Midbrain (tissue), 1 donor: ENCODE measurements around the gene TMEM44.
"Not testable (repeated sequence)": the region's sequence is repeated elsewhere in the genome, so short reads cannot be mapped to it uniquely, and the experiment has no call there.

ENCODE experiments used
- DNase-seq: peaks from one replicate; lab custom pipeline; 2025; lab: John Stamatoyannopoulos, UW

Gene TMEM44

DNA sequence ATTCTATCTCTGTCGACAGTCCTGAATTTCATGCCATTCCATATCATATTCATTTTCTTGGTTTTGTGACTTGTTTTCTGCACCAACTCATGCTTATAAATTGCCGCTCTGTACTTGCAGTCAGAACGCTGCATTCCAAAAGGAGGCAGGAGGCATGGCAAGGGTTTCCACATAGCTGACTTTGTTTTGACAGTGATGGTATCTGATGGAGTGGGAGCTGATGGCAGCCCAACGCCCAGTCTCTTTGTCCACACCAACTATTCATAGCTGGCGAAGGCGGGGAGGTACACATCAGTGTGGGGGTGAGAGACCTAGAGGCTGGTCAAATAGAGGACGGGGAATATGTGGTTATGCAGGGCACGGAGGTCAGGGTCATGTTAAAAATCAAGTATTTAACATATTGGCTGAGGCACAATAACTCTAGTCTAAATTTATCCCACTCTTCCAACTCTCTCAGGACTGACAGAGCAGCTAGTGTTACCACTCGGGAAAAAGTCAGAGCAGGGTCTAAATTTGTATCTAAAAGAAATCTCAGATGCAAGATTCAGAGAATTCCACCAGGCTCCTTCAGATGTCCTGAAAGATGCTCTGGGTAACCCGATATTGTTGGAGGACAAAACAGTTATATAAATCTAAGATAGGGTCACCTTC lies 78.6 kb downstream of the TMEM44 start:
- DNase-seq, result no peak

DNA sequence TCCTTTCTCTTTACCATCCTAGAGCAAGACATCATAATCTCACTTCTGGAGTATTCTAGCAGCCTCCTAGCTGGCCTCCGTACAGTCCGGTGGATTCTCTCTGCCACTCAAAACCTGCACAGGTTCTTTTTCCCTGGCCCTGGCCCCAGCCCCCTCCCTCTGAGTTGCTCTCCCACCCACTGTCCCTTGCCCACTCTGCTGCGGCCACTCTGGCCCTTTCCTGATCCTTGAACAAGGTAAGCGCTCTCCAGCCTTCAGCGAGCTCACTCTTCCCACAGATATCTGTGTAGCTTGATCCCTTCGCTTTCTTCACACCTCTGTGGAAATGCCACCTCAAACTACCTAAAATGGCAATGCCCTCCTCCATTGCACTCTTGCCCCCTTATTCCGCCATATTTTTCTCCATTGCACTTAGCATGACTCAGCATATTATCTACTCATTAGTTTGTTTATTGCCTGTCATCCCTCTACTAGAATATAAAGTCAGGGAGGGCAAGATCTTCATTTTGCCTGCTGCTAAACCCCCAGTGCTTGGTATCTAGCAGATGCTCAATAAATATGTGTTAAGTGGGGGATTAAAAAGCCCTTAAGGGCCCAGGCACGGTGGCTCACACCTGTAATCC lies 80.8 kb downstream of the TMEM44 start:
- DNase-seq, result no peak

DNA sequence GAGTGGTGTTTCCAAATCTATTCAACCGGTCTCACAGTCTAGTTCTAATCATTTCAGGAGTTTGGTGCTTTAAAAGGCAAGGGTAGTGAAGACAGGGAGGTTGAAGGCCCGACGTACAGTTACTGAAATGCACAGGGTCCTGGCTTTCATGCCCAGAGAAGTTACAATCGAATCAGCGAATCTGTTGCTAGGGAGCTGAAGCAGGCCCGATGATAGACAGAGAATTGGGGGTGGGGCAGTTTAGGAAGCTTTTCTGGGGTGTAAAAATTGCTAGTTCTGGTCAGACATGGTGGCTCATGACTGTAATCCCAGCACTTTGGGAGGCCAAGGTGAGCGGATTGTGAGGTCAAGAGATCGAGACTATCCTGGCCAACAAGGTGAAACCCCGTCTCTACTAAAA lies 83.4 kb downstream of the TMEM44 start:
- DNase-seq, result no peak

DNA sequence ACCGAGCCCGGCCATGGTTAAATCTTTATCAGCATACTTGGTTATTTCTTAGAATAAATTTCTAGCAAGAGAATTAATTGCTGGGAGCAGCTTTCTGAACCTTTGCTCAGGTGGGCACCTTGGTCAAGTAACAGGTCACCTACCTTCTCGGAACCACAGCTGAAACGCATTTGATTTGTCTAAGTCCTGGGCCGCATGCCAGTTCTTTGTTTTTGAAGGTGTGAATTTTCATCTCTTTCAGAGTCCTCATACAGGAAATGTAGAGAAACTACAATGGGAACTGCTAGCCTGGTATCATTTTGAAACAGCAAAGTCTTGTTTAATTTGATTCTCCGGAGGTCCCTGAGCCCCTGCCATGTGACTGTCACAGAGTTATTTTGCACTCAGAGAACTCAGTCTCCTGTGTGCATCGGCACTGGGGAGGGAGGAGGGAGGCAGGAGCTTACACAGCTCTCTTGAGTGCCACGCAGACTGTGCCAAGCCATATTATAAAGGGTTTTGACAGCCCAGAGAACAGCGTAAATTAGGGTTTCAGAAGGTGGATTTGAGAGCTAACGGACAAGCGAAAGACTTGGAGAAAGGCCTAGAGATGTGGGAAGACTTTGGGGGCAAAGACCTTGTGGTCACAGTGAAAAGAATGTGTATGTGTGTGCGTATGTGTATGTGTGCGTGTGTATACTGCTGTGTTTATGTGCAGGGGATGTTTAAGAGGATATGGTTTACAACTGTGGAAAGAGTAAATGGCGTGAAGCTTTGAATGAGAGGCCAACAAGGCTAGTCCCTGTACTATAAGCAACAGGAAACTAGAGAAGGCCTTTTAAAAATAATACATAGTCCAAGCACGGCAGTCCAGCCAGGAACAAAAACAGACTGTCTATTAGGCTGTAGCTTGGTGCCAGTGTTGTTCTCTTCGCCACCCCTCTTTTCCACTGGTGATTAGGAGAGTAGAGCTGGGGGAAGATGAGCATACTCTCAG lies 84.6 kb downstream of the TMEM44 start:
- DNase-seq, result no peak

DNA sequence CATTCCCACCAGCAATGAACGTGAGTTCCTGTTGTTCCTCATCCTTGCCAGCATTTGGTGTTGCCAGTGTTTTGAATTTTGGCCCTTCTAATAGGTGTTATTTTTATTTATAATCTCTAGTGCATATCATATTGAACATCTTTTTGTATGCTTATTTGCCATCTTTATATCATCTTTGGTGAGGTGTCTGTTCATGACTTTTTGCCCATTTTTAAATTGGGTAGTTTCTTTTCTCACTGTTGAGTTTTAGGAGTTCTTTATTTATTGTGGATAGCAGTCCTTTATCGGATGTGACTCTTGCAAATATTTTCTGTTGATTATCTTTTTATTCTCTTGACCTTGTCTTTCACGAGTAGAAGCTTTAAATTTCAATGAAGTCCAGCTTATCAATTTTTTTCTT lies 86.2 kb downstream of the TMEM44 start:
- DNase-seq, result no peak

DNA sequence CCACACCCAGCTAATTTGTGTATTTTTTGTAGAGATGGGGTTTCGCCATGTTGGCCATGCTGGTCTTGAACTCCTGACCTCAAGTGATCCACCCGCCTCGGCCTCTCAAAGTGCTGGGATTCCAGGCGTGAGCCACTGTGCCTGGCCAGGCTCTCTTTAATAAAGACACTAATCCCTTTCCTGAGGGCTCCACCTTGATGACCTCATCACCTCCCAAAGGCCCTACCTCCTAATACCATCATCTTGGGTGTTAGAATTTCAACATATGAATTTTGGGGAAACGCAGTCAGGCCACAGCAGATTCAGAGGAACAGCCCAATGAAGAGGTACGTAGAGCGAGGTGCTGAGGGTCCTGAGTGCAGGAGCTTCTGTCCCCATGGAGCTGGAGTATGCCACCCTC lies 87.7 kb downstream of the TMEM44 start:
- DNase-seq, result not testable (repeated sequence)

DNA sequence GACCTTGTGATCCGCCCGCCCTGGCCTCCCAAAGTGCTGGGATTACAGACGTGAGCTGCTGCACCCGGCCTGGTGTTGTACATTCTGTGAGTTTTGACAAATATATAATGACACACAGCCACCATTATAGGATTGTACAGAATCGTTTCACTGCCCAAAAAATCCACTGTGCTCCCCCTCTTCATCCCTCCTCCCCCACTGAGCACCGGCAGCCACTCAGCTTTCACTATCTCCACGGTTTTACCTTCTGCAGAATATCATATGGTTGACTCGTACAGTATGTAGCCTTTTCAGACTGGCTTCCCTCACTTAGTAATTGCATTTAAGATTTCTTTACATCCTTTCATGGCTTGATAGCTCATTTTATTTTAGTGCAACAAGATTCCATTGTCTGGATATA lies 89.7 kb downstream of the TMEM44 start:
- no peak for DNase-seq

DNA sequence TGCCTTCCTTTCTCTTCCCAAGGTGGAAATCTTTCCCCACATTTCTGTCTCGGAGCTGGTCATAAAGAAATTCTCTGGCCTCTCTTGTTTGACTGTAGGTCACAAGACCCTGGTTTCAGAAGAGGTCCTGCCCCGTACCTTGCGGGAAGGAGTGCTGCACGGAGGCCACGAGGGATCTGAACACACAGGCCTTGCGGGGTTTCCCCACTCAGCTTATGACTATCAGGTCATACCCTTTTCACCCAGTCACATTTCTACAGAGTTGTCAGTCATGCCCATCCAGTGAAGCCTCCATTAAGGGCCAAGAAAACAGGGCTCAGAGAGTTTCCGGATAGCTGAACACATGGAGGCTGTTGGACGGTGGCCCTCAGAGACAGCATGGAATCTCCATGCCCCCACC lies 91.7 kb downstream of the TMEM44 start:
- DNase-seq, result no peak

DNA sequence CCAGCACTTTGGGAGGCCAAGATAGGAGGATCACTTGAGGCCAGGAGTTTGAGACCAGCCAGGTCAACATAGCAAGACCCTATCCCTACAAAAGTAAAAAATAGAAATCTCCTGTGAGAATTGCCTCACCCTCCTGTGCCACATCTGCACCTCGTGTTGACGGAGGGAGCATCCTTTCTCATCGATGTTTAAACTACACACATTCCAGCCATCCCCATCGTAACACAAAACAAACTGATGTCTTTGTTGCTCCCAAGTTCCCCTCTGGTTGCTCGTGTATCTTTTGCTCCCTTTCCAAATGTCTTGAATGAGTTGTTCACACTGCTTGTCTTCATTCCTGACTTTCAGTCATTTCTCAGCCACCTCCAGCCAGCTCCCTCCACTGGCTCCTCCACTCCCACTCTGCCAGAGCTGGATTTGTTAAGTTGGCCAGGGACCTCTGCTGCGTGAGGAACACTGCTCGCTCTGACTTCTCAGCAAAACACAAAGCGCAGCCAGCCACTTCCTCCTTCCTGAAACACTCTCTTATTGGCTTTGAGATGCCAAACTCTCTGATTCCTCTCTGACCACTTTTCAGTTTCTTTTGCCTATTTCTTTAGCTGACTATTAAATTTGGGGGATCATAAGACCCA lies 92.8 kb downstream of the TMEM44 start:
- DNase-seq, result peak; percentile 29

DNA sequence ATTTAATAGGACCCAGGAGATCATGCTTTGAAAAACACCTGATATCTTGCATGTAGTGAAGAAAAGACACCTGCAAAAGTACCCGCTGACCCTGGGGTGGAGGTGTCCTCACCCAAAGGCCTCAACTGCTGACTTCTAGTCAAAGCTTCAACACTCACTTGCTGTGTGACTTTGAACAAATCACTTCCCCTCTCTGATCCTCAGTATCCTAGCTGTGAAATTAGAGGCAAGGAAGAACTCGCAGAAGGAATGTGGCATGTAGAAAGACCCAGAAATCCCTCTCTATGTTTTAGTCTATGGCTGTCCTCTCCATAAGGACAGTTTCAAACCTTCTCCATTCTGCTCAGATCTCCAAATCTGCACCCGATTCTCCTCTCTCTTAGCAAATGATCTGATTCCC lies 93.7 kb downstream of the TMEM44 start:
- no peak for DNase-seq

DNA sequence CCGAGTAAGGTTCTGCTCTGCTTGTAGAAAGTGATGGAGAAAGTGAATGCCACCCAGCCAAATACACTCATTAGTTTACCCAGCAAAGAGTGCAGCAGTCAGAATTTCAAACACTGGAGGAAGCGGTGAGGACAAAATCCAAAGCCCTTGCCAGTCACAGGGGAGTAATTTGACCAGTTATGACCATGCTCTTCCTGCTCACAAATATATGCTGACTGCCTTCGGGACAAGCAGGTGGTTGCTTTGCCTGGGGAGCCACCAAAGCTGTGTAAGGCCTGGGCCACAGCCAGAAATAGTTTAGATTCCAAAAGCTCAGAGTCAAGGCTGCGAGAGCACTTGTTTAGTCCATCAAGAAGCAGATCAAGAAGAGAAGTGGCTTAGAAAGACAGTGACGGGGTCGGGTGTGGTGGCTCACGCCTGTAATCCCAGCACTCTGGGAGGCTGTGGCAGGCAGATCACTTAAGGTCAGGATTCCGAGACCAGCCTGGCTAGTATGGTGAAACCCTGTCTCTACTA lies 95.4 kb downstream of the TMEM44 start:
- DNase-seq, result no peak
